ENCODE measurements around the gene TTC3. TPM values are rescaled to one million over a fixed set of nuclear protein-coding genes. Genes with fewer than 3 reads are reported as not detected.

The TTC3 gene
- total and polyA plus RNA-seq, 9 of the 15 experiments (the other 6 are each of a cell fraction or from before 2014, with no cell fraction given) = 17.5 to 92.0 (median 59.5) TPM

- no peak for TF ChIP-seq RBM39 (optimal IDR thresholded peaks at IDR 0.05; ENCODE audit: low read depth, low read length)
- no peak for TF ChIP-seq ZNF76 (CRISPR knock-in tag; IDR thresholded peaks at IDR 0.05; ENCODE audit: borderline replicate concordance)
- 0 out of 2 replicates have a peak, but pooled peaks have one; percentile 3 for TF ChIP-seq SOX6 (IDR thresholded peaks at IDR 0.05)
- TF ChIP-seq RBM14 (IDR thresholded peaks at IDR 0.05; ENCODE audit: borderline replicate concordance, insufficient read depth, low read depth, low read length) = peak; percentile 92; the same call in 1 of the 2 replicates
- no peak for TF ChIP-seq TGIF2 (CRISPR knock-in tag; IDR thresholded peaks at IDR 0.05)
- peak; percentile 60 for TF ChIP-seq MTA2 (IDR thresholded peaks at IDR 0.05; ENCODE audit: low read depth)
- TF ChIP-seq SAFB (IDR thresholded peaks at IDR 0.05; ENCODE audit: borderline replicate concordance, low read depth, low read length) = peak; percentile 98
- no peak for TF ChIP-seq KLF16 (IDR thresholded peaks at IDR 0.05)
- no peak for TF ChIP-seq SAFB2 (IDR thresholded peaks at IDR 0.05; ENCODE audit: borderline replicate concordance, low read depth, low read length, severe bottlenecking)
- no peak for TF ChIP-seq RREB1 (CRISPR knock-in tag; IDR thresholded peaks at IDR 0.05)
- peak; percentile 58 for TF ChIP-seq ETS2 (tag; IDR thresholded peaks at IDR 0.05; ENCODE audit: borderline replicate concordance, poor library complexity, severe bottlenecking)
- no peak for TF ChIP-seq USF2 (CRISPR knock-in tag; IDR thresholded peaks at IDR 0.05)
- peak; percentile 31; the same call in 1 of the 2 replicates for TF ChIP-seq CREM (IDR thresholded peaks at IDR 0.05; ENCODE audit: low read depth)
- no peak for TF ChIP-seq ZNF24 (IDR thresholded peaks at IDR 0.05)
- no peak for TF ChIP-seq EP300 (IDR thresholded peaks at IDR 0.05; ENCODE audit: low read length)
- no peak for TF ChIP-seq HMG20B (CRISPR knock-in tag; IDR thresholded peaks at IDR 0.05)
- TF ChIP-seq ZBTB7A (IDR thresholded peaks at IDR 0.05; ENCODE audit: borderline replicate concordance, control insufficient read depth, low read depth, low read length) = peak; percentile 60; the same call in 1 of the 2 replicates
- 0 out of 2 replicates have a peak, but pooled peaks have one; percentile 48 for TF ChIP-seq LCOR (CRISPR knock-in tag; IDR thresholded peaks at IDR 0.05)
- 0 out of 2 replicates have a peak, but pooled peaks have one; percentile 22 for TF ChIP-seq ZBTB43 (CRISPR knock-in tag; IDR thresholded peaks at IDR 0.05)
- no peak for TF ChIP-seq MAFF (IDR thresholded peaks at IDR 0.05; ENCODE audit: low read length)
- TF ChIP-seq EP400 (IDR thresholded peaks at IDR 0.05) = peak; percentile 62
These were observed 553 bp downstream of the TTC3 start (continued) for GRCh38 chr21:37073417-37074196.
